Urothelium cell line (cell line): ENCODE results near the gene ZNF518A.

ENCODE experiments used
- DNase-seq: peaks from one replicate; pipeline ENCODE4 v3.0.0; 2011; ENCODE audit warnings: low spot score, mixed read lengths
- FAIRE-seq: peaks from 2 replicates; lab custom pipeline; 2011; peaks lifted over from hg19 to GRCh38; lab: Jason Lieb, UNC

Gene ZNF518A, protein sequence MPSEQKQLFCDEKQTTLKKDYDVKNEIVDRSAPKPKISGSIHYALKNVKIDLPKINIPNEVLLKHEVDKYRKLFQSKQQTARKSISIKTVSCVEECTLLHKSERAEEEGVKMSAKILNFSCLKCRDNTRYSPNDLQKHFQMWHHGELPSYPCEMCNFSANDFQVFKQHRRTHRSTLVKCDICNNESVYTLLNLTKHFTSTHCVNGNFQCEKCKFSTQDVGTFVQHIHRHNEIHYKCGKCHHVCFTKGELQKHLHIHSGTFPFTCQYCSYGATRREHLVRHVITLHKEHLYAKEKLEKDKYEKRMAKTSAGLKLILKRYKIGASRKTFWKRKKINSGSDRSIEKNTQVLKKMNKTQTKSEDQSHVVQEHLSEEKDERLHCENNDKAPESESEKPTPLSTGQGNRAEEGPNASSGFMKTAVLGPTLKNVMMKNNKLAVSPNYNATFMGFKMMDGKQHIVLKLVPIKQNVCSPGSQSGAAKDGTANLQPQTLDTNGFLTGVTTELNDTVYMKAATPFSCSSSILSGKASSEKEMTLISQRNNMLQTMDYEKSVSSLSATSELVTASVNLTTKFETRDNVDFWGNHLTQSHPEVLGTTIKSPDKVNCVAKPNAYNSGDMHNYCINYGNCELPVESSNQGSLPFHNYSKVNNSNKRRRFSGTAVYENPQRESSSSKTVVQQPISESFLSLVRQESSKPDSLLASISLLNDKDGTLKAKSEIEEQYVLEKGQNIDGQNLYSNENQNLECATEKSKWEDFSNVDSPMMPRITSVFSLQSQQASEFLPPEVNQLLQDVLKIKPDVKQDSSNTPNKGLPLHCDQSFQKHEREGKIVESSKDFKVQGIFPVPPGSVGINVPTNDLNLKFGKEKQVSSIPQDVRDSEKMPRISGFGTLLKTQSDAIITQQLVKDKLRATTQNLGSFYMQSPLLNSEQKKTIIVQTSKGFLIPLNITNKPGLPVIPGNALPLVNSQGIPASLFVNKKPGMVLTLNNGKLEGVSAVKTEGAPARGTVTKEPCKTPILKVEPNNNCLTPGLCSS (N-terminal part only)

DNA sequence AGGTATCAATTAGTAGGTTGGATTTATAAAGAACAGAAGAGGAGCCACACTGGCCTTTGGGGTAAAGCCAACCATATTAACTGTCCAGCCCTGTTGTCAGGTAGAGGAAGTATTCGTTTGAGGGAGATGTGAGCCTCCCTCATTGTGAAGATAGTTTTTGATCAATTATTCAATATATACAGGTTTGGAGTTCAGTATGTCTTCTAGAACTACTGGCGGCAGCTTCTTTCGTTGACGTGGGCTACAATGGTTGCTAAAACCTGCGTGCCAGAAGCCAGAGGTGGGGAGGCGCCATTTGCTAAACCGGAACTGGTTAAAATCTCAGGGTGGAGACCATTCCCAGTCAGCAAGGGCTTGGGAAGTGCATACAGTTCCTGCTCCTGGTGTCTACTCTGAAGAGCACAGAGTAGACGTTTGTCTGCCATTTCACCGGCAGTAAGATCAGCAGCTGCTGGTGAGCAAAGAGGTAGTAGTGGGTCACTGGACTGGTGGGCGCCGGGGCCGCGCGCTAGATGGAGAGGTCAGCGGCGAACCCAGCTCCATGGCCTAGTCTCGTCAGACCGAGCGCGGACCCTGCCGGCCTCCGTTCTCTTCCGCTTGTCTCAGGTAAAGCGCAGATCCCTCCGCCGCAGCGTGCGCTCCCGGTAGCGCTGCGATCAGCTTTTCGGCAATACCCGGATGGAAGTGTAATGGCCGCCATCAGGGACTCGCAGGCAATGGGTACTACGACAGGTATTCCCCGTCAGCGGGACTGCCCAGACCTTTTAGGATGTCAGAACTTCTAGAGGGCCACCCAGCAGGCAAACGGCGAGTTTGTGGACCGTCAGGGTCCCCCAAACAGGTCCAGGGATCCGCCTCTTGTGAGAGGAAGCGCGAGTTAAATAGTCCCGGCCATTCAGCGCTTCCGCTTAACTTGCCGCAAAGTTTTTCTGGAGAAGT lies at the start of gene ZNF518A:
TSS of gene ZNF518A (plus strand) at position 911 of the 939 bp plus-strand sequence. CDS start 26,026 bp downstream, outside the sequence.
- DNase-seq (peak; percentile 82), FAIRE-seq (peak; percentile 93)

DNA sequence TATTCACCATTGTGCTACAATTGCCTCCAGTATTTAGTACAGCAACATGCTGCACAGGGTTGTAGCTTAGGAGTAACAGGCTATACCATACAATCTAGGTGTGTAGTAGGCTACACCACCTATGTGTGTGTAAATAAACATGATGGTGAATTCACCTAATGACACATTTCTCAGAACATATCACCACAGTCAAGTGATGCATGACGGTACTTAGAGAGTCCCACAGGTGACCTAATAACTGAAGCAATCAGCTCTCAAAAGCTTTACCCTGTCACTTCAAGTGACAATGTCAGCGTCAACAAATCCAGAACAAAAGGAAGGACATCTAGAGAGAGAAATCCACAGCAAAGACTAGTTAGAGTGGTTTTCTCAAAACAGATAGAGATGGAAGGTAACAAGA lies 47.9 kb upstream of the ZNF518A start:
- FAIRE-seq = no peak
- no peak for DNase-seq

DNA sequence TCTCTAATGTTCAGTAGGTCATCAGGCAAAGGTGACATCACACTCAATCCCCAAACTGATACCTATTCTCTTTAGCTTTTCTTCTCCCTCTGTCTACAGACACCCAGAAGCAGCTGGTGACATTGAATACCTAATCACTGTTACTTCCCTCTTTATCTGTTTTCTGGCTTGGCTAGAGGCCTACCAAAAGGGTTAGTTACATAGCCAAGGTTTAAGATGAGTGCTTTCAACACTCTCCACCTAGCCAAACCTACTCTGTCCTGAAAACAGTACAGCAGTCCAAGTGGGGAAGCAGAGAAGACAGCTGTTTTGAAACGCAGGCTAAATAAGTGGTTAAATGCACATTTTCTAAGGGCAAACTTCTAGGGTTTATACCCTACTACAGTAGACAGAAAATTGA lies 47.3 kb upstream of the ZNF518A start:
- DNase-seq = no peak
- no peak for FAIRE-seq

DNA sequence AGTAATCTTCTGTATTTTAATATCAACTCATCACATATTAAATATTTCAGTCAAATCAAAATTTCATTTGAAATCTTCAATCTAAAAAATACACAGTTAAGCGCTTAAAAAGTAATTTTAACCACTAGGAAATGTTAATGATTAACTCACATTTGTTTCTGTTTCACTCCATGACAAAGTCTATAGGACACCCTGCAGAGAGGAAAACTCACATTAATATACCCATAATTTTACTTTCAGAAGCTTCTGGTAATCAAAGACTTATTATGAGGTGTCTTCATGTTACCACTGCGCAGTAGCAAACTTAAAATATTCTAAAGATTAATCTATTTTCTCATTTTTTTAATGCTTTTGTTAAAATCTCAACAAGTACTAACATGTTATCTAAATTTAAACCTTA lies 41.0 kb upstream of the ZNF518A start:
- DNase-seq (no peak), FAIRE-seq (no peak)

DNA sequence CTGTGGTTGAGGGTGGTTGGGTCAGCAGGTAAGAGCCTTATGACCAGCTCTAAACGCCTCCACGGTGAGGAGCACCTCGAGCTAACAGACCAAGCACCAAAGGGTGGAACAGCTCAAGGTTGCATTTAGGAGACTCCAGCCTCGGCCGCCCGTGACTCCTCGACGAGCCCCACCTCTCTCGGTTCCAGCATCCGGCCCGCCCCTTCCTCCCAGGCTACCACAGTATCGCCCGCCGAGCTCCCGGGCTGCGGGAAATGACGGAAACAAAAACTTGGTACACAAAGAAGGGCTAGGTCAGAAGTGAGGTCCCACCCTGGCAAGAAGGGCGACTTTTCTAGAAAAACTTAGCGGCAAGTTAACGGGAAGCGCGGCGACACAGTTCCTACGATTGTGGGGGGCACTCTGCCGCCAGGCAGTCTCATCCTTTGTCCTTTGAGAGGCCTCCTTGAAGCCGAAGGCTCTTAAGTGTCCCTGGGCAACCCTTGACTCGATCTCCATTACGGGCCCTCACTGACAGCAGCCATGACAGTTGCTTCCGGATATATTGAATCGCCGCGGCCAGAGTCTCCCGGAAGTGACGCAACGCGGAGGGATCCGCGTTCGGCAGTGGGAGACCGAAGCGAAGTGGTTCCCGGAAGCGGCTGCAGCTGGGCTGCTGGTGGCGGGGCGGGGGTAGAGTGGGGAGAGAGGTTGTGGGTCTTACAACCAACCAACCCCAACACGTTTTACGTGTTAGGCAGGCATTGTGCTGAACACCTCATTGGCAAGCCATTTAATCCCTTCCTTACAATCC lies 40.2 kb upstream of the ZNF518A start:
- FAIRE-seq (no peak), DNase-seq (peak; percentile 50)

DNA sequence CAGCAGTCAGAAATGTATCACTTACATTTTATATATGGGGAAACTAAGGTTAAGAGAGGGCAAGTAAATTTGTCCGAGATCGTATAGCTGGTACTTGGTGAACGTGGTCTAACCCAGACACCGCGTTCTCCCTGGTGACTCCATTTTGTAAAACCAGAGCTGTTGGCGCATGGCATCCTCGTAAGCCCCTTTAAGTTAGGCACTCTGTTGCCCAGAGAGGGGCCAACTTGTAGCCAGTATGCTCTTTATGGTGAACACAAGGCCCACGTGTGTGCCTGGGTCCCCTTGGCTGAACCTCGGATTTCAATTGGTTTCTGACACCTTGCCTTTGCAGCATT lies 39.7 kb upstream of the ZNF518A start:
- DNase-seq = no peak
- no peak for FAIRE-seq

DNA sequence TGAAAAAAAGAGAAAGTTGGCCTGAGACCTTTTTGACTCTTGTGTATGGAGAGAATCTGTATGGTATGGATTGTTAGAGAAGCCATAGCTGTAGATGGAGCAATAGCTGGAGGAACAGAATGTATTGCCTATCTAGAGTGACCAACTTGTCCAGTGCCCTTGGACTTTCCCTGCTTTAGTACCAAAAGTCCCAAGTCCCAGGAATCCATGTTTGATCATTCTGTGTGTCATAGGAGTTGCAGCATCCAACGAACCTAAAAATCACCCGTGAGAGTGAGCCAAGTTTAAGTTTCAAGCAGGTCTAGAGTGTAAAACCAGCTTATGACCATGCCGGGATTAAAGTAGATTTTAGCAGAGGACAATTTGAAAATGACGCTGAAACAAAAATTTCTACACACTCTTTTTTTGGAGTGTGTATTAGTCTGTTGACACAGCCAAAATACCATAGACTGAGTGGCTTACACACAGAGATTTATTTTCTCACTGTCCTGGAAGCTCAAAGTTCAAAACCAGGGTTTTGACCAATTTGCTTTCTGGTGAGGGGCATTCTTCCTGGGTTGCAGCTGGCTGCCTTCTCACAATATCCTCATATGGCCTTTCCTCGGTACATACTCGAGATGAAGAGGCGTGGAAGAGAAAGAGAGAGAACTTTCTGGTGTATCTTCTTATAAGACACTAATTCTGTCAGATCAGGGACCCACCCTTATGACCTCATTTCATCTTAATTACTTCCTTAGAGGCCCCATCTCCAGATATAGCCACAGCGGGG lies 36.9 kb upstream of the ZNF518A start:
- no peak for DNase-seq
- FAIRE-seq = no peak

DNA sequence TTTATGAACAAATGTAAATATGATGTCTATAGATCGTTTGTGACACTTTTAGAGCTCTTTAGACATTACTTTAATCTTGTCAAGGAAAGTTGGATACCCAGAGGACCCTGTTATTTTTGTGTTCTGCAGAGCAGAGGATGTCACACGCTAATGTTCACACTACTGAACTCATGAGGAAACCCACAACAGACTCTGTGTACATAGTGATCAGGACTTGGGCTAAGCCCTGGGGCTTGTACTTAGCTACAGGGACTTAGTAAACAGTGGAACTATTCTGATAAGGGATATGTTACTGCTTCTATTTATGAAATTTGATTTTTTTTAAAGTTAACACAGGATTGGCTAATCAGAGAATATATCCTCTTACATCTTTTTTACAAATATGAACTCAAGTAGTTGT lies 36.1 kb upstream of the ZNF518A start:
- DNase-seq (no peak), FAIRE-seq (no peak)

DNA sequence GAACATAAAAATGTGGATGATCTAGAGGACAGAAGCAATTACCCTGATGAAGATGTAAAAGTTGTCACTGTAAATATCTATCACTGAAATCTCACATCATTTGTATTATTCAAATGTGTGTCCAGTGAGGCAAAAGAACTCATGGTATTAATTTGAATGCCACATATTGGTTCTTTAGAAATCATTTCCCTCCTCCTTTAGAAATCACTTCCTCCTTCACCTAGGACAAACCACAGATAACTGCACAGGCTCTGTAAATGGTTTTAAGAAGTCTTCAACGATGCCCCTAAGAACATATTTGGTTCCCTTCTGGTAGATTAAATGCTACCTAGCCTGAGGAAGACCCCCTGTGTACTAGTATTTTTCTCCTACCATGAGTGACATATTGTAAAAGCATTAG lies 33.1 kb upstream of the ZNF518A start:
- FAIRE-seq (no peak), DNase-seq (no peak)

DNA sequence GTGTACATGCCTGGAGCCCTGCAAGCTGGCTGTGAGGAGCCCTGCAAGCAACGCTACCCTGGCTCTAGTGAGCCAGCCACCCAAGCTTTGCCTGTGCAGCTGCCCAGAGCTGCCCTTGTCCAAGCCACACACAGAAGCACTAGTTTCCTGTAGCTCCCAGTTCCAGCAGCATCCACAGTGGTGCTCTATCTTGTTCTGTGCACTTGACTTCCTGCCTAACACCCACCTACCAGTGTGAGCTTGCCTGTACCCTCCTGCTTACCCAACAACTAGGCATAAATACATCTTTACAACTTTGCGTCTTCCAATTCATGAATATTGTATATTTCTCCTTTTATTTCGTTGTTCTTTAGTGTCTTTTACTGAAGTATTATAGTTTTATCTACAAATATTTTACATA lies 32.2 kb upstream of the ZNF518A start:
- DNase-seq (no peak), FAIRE-seq (no peak)

DNA sequence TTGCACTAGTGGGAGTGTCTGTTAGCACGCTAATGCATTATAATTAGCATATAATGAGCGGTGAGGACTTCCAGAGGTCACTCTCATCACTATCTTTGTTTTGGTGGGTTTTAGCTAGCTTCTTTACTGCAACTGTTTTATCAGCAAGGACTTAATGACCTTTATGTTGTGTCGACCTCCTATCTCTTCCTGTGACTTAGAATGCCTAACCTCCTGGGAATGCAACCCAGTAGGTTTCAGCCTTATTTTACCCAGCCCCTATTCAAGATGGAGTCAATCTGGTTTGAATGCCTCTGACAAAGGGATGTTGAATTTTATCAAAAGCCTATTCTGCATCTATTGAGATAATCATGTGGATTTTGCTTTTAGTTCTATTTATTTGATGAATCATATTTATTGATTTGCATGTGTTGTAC lies 22.5 kb upstream of the ZNF518A start:
- DNase-seq (no peak), FAIRE-seq (no peak)

DNA sequence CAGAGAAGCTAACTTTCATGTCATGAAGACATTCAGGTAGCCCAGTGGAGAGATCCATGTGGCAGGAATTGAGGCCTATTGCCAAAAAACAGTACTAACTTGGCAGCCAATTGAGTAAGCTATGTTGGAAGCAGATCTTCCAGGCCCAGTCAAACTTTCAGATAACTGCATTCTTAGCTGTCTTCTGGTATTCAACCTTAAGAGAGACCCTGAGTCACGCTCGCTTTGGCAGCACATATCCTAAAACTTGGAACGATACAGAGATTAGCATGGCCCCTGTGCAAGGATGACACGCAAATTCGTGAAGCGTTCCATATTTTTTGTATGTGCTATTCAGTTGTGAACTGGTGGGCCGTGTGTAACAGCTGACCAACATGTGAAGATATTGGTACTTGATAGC lies 17.6 kb upstream of the ZNF518A start:
- DNase-seq (no peak), FAIRE-seq (no peak)

DNA sequence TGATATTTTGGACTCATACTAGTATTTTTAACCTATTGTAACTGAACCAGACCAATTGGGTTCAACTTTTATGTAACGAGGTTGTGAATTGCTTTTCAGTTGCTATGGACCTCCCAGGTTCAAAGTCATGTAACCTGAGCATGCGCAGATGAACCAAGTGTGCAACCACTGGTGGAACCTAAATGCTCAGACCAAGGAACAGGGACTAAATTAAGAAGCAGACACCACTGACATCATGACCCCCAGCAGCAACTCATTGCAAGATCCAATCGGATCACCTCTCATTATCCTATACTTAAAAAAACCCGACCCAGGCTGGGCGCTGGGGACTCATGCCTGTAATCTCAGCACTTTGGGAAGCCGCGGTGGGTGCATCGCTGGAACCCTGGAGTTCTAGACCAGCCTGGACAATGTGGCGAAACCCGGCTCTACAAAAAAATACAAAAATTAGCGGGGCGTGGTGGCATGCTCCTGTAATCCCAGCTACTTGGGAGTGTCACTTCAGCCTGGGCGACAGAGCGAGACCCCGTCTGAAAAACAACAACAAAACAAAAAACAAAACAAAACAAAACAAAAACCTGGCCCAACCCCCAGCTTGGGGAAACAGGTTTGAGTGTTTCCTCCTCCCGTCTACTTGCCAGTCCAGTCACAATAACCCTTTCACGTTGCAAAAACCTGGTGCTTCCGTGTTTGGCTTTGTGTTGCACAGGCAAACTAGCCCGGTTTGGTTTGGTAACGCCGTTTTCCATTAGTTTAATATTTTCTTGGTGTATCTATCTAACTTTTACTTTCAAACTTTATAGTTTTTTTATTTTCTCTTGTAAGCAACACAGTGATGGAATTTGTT lies 11.3 kb upstream of the ZNF518A start:
- FAIRE-seq = peak; percentile 90
- DNase-seq = peak; percentile 81

DNA sequence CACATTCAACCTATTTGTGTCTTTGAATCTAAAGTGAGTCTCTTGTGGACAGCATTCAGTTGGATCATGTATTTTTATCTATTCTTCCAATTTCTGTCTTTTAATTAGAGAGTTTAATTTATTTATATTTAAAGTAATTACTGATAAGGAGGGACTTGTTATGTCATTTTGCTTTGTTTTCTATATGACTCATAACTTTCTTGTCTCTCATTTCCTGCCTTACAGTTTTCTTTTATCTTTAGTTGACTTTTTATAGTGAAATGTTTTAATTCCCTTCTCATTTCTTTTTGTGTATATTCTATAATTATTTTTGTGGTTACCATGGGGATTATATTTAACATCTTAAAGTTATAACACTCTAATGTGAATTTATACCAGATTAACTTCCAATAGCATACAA lies 7.3 kb upstream of the ZNF518A start:
- no peak for FAIRE-seq
- no peak for DNase-seq

DNA sequence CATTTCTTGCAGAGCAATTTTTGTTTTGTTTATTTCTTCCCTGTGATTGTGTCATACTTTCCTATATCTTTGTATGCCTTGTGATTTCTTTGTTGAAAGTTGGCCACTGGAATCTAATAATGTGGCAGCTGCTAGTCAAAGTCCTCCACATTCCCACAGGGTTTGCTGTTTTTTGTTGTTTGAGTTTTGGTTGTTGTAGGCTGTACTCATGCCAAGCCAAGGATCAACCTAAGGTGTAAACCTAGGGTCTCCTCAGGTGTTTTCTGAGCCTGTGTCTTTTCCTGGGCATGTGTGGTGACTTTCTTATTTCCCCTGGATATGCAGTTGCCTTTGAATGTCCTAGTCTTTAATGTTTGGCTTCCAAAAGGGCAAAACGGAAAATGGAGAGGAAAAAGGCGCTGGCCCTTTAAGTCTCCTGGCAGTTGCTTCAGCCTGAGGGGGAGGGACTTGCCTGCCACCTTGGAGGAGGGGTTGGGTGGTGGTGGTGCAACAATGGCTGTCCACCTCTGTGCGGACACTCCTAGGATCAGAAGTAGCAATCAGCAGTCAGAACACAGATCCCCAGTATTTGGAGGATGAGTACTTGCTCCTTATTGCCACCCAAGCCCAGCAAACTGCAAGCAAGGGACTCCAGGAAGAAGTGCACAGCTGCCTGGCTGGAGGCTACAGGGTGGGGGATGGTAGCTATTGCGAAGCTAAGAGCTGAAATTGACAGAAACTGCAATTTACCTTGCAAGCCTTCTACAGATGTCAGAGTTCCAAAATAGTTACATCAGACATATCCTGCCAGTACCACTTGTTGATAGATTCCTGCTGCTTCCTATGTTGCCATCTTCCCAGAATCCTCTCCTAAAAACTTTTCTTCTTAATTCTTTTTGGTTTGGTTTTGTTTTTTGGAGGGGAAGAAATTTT lies 5.6 kb upstream of the ZNF518A start:
- DNase-seq = peak; percentile 54
- FAIRE-seq = no peak

DNA sequence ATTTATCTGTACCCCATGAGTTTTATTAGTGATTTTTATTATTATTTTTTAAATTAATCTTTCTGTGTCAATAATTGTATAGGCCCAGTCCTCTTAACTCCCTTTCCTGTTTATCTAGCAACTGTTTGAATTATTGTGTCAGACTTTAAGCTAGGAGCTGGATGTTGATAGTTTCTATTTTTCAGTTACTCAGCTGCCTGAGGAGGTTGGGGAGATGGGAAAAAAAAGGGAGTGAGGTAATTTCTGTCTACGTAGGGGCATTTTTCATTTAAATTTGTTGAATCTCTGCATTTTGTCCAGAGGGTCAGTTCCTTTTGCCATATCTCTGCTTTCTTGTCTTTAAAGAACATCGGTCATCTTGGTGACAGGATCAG lies 5.0 kb upstream of the ZNF518A start:
- DNase-seq (no peak), FAIRE-seq (no peak)

DNA sequence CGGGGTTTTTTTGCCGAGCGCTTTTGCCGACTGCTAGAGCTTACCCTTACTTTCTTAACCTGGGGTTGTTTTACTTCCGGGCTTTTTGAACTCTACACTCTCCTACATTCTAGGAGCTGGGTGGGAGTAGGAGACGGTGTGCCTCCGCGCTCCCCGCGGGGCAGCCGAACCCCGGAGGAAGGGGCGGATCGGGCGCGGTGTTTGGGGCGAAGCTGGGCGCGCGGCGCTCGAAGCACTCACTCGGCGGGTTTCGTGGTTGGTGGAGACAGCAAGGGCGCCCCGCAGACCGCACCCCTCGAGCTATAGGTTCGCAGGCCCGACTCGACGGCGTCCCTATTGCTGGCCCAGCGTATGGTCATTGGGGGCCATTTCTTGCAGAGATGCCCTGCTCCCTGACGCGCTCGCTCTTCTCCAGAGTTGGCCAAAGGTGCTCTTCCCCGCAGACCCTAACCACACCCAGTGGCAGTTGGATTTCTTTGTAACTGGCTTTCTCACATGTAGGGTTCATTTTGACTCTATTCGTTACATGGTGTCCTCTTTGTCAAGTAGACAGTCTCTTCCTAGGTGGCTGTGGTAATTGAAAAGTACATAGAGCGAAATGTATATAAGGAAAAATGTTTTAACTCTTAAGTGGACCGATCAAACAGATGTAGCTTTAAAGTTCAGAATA lies 364 bp downstream of the ZNF518A start:
- DNase-seq (peak; percentile 71), FAIRE-seq (no peak)
